Islet of Langerhans (tissue), 1 donor: Measurements from ENCODE around the gene AGAP1.

Source experiments
- FAIRE-seq: peaks from one replicate; lab custom pipeline; 2011; peaks lifted over from hg19 to GRCh38; lab: Jason Lieb, UNC

AGAP1 gene

GRCh38 chr2:235968155-235968554 is 474.3 kb downstream of the AGAP1 start:
- FAIRE-seq, result no peak

- no peak for FAIRE-seq
Observed at GRCh38 chr2:235968616-235969324, 474.9 kb downstream of the AGAP1 start.

GRCh38 chr2:235970204-235971040 is 476.6 kb downstream of the AGAP1 start:
- FAIRE-seq, result no peak

GRCh38 chr2:235976516-235976915 is 482.7 kb downstream of the AGAP1 start:
- no peak for FAIRE-seq

GRCh38 chr2:235976956-235977355 is 483.1 kb downstream of the AGAP1 start:
- FAIRE-seq, result no peak

GRCh38 chr2:235977445-235977844 is 483.6 kb downstream of the AGAP1 start:
- no peak for FAIRE-seq

GRCh38 chr2:235978022-235978421 is 484.2 kb downstream of the AGAP1 start:
- no peak for FAIRE-seq

GRCh38 chr2:235979037-235979436 is 485.2 kb downstream of the AGAP1 start:
- FAIRE-seq, result no peak

- no peak for FAIRE-seq
Observed at GRCh38 chr2:235979753-235980435, 486.1 kb downstream of the AGAP1 start.

GRCh38 chr2:235981631-235982030 is 487.8 kb downstream of the AGAP1 start:
- no peak for FAIRE-seq

GRCh38 chr2:235983016-235983415 is 489.2 kb downstream of the AGAP1 start:
- no peak for FAIRE-seq

- FAIRE-seq, result no peak
Observed at GRCh38 chr2:235984552-235984951, 490.7 kb downstream of the AGAP1 start.

- FAIRE-seq, result no peak
Observed at GRCh38 chr2:235986361-235986760, 492.5 kb downstream of the AGAP1 start.

- FAIRE-seq, result no peak
Observed at GRCh38 chr2:235988271-235989015, 494.6 kb downstream of the AGAP1 start.

- FAIRE-seq, result no peak
Observed at GRCh38 chr2:235989591-235989990, 495.7 kb downstream of the AGAP1 start.

- FAIRE-seq, result no peak
Observed at GRCh38 chr2:235990344-235990743, 496.5 kb downstream of the AGAP1 start.

GRCh38 chr2:235992024-235992423 is 498.2 kb downstream of the AGAP1 start:
- no peak for FAIRE-seq

- no peak for FAIRE-seq
Observed at GRCh38 chr2:235996419-235996818, 502.6 kb downstream of the AGAP1 start.

GRCh38 chr2:235999011-235999410 is 505.2 kb downstream of the AGAP1 start:
- no peak for FAIRE-seq

GRCh38 chr2:236001166-236001828 is 507.5 kb downstream of the AGAP1 start:
- FAIRE-seq, result no peak

GRCh38 chr2:236001854-236002253 is 508.0 kb downstream of the AGAP1 start:
- no peak for FAIRE-seq

- FAIRE-seq, result no peak
Observed at GRCh38 chr2:236008006-236008405, 514.2 kb downstream of the AGAP1 start.
